ENCODE measurements around the gene MAPKAPK2.

Gene MAPKAPK2

GRCh38 chr1:206742719-206743383 is 58.1 kb downstream of the MAPKAPK2 start:
- DNase-seq (ENCODE audit: low read depth), result peak; percentile 82
- H3K4me3 ChIP-seq (ENCODE audit: low read depth, low read length), result no peak overlapping the region
- TF ChIP-seq CTCF (IDR thresholded peaks at IDR 0.05; ENCODE audit: insufficient read depth, low read depth, low read length, missing control alignments), result no peak

- peak; percentile 69 for DNase-seq (ENCODE audit: low read depth)
- H3K4me3 ChIP-seq (ENCODE audit: low read depth, low read length), result no peak overlapping the region
- TF ChIP-seq CTCF (IDR thresholded peaks at IDR 0.05; ENCODE audit: insufficient read depth, low read depth, low read length, missing control alignments), result no peak
Observed at GRCh38 chr1:206744683-206745082, 60.0 kb downstream of the MAPKAPK2 start.

GRCh38 chr1:206745301-206745700 is 60.6 kb downstream of the MAPKAPK2 start:
- no peak for TF ChIP-seq CTCF (IDR thresholded peaks at IDR 0.05; ENCODE audit: insufficient read depth, low read depth, low read length, missing control alignments)
- H3K4me3 ChIP-seq (ENCODE audit: low read depth, low read length), result no peak overlapping the region
- DNase-seq (ENCODE audit: low read depth), result no peak

GRCh38 chr1:206748348-206749030 is 63.8 kb downstream of the MAPKAPK2 start:
- no peak for TF ChIP-seq CTCF (IDR thresholded peaks at IDR 0.05; ENCODE audit: insufficient read depth, low read depth, low read length, missing control alignments)
- DNase-seq (ENCODE audit: low read depth), result no peak
- H3K4me3 ChIP-seq (ENCODE audit: low read depth, low read length), result no peak overlapping the region

GRCh38 chr1:206751891-206752290 is 67.2 kb downstream of the MAPKAPK2 start:
- no peak overlapping the region for H3K4me3 ChIP-seq (ENCODE audit: low read depth, low read length)
- no peak for DNase-seq (ENCODE audit: low read depth)
- no peak for TF ChIP-seq CTCF (IDR thresholded peaks at IDR 0.05; ENCODE audit: insufficient read depth, low read depth, low read length, missing control alignments)

GRCh38 chr1:206752481-206752880 is 67.8 kb downstream of the MAPKAPK2 start:
- DNase-seq (ENCODE audit: low read depth), result no peak
- no peak overlapping the region for H3K4me3 ChIP-seq (ENCODE audit: low read depth, low read length)
- no peak for TF ChIP-seq CTCF (IDR thresholded peaks at IDR 0.05; ENCODE audit: insufficient read depth, low read depth, low read length, missing control alignments)

Data from GM12865 (cell line).